Cortex of kidney (tissue), 1 donor: ENCODE results near the gene OTUD4.
"Not testable (repeated sequence)": the region's sequence is repeated elsewhere in the genome, so short reads cannot be mapped to it uniquely, and the experiment has no call there.

Experiments used
- DNase-seq: peaks from one replicate; lab custom pipeline; 2025; lab: John Stamatoyannopoulos, UW

The OTUD4 gene

DNA sequence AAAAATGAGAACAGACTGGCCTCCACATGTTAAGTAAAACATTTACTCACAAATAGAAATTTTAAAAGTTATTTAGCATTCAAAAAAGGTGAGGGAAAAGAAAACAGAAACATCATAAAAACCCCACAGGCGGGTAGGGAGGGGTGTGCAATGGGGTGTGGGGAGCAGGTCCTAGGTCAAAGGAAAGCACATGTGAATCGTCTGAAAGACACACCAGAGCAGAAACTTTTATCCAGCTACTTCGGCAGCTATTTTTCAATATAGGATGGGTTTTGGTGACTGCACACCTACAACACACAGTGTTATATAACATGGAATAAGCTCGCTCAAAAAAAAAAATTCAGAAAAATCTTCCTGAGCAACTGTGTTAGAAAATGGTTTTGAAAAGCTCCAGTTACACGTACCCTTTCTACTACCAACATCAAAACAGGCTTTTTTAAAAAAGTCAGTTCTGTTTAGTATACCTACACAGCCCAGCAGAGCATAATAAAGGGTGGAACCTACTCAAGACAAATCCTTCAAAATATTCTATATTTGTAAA lies 1.6 kb downstream of the OTUD4 start:
- DNase-seq, result no peak

DNA sequence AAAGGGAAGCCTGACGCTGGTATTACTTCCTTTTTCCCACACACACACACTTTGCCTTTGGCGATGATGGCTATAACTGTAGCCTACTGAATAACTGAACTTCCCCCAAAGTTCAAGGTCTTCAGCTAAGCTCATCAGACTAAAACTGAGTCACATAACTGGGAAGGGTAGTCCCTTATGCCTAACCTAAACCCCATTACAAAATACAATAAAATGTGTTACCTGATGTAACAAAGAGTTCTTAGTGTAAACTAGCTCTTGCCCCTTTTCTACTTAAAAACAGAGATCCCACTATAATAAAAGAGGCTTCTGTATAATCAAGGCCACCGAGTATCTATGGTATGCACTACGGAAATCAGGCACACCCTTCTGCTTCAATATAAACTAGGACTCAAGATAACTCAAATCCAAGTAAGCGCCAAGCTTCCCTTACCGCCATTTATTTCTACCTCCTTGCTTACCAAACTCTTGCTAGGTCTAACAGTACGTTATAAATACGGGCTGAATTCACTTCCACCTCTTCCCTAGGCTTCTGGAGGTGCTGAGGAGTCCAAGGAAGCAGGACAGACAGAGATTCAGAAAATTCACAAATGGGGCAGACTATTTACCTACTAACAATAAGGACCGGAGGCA lies 2.4 kb downstream of the OTUD4 start:
- DNase-seq, result no peak

DNA sequence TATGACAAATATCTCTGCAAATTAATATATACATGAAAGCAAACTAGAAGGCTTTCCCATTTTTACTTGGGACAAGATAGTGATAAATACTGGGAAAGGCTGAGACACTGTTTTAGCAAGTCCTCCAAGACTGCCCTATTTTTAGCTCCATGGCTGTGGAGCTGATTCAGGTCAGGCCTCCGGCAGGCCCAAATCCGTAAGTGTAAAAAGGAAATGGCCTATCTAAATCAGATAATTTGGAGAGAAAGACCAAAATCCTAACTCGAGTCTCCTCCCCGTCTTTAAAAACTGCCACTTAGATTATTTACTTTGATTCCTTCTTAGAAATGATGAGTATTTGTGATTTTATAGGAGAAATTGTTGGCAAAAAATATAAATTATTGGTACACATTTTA lies 2.9 kb downstream of the OTUD4 start:
- DNase-seq, result no peak

DNA sequence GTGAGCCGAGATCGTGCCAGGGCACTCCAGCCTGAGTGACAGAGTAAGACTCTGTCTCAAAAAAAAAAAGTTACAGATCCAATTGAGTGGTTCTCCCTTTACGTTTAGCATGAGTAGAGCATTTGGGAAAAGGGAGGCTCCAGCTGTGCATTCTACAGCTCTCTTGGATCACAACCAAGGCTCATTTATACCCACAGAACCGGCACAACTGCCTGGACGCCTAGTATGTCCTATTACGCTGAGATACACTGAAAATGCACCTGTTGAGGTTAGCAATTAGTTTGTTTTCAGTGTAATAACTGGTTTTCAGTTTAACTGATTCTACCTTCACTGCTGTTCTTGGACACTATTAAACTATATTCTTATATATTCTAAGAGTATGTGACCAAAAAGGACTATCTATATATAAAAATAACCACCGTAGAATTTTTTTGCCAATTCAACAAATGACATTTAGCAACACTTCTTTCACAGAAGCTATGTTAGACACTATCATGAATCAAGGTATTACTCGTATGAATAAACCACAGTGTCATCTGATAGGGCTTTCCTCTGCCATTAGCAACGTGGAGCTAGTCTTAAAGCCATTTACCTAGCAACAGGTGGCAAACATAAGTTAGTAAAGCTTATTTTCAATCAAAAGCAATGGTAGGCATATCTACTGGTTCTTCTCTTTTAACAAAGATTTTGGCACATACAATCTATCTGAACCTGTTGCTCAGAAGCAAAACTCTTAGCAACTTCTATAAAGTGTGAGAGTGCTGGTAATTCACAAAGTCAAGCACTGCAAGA lies 3.6 kb downstream of the OTUD4 start:
- no peak for DNase-seq

DNA sequence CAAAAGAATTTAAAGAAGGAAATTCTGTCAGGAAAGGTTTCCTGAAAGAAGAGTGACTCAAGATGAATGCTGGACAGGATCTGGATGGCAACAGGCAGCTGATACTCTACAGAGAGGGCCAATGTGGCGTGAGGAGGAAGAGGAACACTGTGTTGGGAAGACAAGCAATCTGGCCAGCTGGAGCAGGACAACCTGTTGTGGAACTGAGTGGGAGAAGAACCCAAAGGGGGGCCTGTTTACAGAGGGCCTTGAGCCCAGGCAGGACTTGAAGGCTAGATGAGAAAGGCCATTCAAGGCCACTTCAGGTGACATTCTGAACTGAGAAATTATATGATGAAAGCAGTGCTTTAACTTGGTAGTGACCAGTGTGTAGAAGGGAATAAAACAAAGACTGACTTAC lies 8.5 kb downstream of the OTUD4 start:
- DNase-seq, result no peak

DNA sequence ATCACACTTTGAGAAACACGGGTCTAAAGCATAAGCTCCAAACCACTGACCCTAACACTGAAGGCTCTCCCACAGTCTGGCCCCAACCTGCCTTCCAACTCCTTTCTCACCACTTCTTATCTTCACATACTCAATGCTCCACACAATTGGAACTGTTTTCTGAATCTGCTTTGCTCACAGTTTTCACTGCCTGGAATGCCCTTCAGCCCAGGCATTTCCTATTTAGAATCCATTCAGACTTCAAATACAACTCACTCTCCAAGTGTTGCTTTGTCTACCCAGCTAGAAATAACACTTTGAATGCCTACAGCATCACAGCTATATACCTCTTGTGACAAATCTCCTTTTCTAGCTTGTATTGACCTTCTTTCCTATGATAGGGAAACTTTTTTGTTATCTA lies 10.2 kb downstream of the OTUD4 start:
- no peak for DNase-seq

DNA sequence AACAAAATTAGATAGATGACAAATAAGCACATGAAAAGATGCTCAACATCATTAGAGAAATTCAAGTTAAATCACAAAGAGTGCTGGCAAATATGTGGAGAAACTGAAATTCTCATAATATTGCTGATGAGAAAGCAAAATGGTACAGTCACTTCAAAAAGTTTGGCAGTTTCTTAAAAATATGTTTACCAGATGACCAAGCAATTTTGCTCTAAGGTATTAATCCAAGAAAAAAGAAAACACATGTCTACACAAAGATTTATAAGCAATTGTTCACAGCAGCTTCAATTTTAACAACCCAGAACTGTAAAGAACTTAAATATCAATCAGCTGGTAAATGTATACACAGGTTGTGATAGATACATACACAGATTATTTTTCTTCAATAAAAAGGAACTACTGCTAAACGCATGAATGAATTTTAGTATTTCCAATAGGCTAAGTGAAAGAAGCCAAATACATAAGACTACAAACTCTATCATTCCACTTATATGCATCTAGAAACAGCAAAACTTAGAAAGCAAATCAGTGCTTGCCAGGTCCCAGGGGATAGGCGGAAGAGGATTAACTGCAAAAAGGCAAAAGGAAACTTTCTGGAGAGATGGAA lies 11.7 kb downstream of the OTUD4 start:
- no peak for DNase-seq

DNA sequence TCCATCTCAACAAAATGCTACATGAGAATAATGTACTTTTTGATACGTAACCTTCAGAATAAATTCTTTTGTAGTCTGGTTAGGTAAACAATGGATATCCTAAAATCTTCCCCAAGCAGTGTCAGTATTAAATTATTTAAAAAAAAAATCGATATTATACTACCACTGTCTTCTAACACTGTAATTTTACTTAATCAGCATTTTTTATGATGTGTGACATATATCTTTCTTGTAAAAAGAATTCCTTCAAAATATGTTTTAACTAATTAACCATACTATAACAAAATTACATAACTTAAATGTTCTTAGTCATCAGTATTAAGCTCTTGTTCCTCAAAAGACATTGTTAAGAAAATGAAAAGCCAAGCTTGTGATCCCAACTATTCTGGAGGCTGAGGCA lies 12.5 kb downstream of the OTUD4 start:
- DNase-seq, result no peak

DNA sequence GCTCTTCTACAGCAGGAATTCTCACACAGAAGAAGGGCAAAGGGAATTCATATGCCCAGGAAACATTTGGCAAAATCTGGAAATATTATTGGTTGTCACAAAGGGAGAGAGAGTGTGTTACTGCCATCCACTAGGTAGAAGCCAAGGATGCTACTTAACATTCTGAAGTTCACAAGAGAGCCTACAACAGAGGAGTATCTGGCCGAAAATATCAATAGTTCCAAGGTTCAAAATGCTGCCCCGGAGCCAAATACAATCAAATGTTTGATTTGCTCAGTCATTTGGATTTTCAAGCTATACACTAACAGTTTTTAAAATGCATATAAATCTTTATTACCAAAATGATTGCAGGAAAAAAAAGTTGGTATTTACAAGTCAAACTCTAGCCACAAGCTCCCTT lies 18.8 kb downstream of the OTUD4 start:
- no peak for DNase-seq

DNA sequence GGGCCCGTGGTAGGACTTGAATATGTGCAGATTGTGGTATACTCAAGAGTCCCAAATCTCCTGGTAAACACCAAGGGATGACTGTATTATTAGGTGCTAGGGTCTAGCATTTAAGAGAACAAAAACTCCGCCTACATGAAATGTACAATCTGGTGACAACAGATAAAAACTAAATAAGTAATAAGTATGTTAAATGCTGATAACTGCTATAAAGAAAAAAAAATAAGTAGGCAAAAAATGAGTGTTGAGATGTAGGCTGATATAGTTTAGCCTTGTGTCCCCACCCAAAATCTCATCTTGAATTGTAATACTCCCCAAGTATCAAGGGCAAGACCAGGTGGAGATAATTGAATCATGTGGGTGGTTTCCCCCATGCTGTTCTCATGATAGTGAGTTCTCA lies 23.4 kb downstream of the OTUD4 start:
- no peak for DNase-seq

DNA sequence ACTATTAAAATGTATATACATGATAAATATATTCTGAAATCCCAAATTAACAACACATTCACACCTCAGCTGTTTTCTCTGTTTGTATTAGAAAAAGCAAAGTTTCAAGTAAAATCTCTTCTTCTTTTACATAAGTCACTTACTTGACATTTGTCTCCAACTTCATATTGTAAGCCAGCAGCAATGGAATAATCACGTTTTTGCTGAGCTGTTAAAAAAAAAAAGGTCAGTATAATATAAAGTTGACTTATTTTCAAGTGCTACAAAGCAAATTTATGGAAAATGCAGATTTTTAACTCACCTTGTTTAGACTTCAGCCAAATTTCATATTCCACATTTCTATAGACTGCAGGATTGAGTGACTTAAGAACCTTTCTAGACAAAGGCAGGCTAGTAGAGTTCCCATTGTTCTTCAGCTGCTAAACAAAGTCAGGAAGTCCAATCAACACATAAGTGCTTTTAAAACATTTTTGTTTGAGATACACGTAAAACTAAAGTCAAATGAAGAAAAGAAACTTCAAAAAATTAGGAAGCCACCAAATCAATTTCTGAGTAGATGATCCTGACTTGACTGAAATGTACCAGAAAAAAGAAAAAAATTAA lies 25.0 kb downstream of the OTUD4 start:
- no peak for DNase-seq

DNA sequence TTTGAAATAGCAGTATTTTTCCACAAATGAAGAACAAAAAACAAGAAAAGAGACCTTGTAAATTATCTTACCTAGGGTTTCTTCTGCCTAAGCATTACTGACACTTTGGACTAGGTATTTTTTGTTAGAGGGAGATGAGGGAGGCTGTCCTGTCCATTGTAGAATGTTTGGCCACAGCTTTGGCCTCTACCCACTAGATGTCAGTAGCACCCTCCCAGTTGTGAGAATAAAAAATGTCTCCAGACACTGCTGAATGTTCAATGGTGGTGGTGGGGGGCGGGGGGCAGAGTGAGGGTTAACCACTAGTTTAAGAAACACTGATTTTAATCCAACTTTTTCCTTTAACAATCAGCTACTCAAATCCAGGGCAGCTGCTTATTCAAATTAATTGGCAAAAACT lies 25.8 kb downstream of the OTUD4 start:
- DNase-seq, result no peak

DNA sequence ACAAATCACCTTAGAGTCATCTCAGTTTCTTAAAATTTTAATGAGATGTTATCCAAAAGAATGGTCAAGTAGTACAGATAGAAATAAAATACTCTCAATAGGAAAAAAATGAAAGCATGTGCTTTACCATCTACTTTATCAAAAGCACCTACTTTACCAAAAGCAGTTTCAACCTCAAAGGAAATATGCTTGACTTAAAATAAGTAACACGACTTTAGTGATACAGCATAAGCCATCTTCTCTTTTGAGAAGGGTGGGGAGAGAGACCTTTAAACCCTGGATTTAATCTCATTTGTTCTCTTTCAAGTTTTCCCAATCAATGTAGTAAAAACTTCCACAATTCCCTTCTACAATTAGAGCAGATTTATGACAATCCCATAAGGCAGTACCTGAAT lies 26.5 kb downstream of the OTUD4 start:
- DNase-seq, result no peak

DNA sequence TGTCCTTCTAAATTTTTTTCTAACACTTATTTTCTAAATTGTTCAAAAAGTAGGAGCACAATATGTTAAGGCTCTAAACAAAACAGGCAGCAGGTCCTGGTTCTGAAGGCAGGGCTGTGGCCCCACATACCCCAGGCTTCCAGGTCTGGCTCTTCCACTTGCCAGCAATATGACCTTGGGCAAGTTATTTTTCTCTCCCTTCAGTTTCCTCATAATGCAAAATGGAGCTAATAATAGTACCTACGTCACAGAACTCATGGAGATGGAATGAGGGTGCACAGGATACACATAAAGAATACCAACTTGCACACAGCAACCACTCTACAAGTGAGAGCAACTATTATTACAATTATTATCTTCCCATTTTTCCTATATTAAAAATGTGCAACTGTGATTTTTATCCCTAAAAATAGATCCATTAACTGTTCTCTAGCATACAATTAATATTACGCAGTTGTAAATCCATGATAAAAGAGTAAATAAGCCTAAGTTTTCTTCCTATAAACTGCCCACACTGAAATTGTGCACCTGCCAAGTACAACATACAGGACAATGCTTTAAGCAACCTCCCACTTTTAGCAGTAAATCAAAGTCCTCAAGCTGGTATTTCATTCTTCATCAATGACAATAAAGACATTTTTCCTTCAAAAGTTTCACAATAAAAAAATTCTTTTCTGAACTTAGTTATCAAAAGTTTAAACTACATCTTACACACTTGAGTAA lies 27.0 kb downstream of the OTUD4 start:
- no peak for DNase-seq

DNA sequence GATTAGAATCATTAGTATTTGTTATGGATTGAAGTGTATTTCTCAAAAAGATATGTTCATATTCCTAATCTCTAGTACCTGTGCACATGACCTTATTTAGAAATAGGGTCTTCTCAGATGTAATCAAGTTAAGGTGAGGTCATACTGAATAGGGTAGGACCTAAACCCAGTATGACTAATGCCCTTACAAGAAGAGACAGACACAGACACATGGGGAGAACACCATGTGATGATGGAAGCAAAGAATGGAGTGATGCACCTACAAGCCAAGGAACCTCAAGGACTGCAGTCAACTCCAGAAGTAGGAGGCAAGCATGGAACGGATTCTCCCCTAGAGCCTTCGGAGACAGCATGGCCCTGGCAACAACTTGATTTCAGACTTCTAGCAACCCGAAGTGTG lies 31.4 kb downstream of the OTUD4 start:
- no peak for DNase-seq

DNA sequence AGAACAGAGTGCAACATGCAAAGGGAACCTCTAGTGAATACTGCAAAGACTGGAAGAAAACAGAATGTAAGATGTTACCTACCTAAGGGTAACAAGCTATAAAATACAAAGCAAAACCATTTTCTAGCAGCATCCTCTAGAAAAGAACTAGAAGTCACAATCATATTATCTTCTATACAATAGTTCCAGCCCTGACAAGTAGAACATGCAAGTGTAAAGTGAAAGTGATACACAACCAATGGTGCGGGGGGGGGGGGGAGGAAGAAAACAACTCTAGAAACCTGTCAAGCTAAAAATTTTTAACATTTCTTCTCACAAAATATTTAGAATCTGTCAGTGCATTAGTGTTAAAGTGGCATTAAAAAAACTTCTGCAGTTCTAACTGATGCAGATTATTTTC lies 44.2 kb downstream of the OTUD4 start:
- DNase-seq, result not testable (repeated sequence)

DNA sequence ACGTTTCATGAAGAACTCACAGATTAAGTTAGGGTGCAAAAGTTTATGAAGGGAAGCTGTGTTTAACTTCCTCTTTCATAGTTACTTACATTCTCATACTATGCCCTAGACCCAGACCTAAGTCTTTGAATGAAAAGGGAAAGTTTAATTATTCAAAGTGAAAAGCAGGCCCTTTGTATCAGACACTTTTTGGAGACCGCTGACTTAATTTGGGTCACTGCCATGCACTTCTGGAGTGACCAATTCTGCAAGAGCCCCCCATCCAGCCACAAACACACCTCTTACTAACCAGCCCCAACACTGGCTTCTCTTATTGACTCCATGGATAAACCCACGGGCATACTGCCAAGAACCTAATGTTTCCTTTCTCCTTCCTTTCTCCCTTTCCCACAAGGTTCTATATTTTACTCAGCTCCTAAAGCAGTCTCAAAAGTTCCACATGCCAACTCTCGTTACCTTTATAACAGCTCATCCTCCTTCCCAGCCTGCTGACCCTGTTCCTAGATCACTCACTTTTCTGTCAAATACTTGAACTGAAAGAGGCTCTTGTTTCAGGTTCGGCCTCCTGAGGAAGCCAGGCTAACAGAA lies 47.8 kb downstream of the OTUD4 start:
- DNase-seq, result no peak

DNA sequence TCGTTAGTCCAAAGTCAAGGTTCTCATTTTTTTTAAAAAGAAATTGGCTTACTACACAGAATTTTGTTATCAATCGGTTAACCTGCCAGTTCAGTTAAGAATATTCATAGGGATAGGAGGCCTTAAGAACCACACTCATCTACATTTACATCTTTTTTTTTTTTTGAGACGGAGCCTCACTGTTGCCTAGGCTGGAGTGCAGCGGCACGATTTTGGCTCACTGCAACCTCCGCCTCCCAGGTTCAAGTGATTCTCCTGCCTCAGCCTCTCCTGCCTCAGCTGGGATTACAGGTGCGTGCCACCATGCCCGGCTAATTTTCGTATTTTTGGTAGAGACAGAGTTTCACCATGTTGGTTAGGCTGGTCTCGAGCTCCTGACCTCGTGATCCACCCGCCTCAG lies 48.5 kb downstream of the OTUD4 start:
- no peak for DNase-seq

DNA sequence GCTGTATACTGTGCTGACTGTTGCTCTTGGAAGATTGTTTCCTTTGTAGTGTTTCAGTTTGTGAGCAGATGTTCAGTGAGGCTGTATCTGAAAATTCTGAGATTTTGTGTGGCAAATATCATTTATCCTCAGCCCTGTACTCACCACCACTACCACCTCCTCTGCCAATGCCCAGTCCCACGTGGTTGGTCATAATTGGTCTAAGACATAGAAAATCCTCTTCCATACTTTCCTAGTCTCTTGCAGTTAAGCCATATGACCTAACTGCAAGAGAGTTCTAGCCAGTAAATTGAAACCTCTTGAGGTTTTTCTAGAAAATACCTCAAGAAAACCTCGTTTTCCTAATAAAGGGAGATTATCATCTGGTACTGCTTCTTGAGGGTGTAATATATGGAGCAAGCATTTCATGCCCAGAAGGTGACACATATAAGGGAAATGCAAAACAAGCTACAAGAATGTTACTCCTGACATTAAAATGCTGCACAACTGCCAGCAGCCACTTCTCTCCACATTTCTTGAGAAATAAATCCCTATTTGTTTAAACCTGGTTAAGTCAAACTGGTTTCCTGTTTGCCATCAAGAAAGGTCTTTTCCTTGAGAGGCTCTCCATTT lies 49.5 kb downstream of the OTUD4 start:
- no peak for DNase-seq

DNA sequence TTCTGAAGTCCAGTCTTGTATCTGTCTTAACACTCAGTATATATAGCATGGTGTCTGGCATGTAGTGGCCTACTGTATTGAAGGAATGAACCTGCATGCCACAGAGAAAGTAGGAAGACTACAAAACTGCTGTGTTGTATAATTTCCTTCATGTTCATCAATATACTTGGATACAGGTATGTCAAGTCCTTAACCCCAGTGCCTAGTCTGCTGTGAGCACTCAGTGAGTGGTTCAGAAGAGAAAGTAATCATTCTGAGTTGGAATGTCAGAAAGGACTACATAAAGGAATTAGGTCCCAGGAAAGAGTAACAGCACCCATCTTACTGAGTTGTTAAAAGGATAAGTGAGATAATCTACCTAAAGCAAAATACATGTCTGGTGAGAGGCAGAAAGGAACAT lies 50.3 kb downstream of the OTUD4 start:
- no peak for DNase-seq

DNA sequence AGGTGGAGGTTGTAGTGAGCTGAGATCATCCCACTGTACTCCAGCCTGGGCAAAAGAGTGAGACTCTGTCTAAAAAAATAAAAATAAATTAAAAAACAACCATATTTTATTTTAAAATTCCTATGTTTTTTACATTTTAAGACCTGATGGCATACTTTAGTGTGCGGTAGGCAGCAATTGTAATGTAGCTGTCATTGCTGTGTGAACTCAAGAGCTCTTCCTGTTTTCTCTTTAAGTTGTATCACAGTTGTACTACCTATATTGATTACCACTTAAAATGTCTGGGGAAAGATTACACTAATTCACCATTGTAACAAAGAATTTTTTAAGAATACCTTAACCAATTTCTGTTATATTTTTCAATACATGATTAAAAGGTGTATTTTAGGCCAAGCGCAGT lies 55.0 kb downstream of the OTUD4 start:
- no peak for DNase-seq
